Activated CD8-positive, alpha-beta memory T cell treated with anti-CD3 and anti-CD28 coated beads for 36 hours (primary cell): ENCODE data around the gene ARL8A. TPM values are rescaled to one million over a fixed set of nuclear protein-coding genes. Genes with fewer than 3 reads are reported as not detected.
"Not testable (repeated sequence)": the region's sequence is repeated elsewhere in the genome, so short reads cannot be mapped to it uniquely, and the experiment has no call there.

Source experiments
- CTCF ChIA-PET: fragments of 350-600 bp; sonication (Branson Sonifier 250); formaldehyde crosslinking; loops from one replicate; lab custom pipeline; 2021; ENCODE audit warnings: antibody characterized with exemption; lab: Charles Lee
- POLR2A ChIA-PET: fragments of 350-600 bp; sonication (Branson Sonifier 250); formaldehyde crosslinking; loops from one replicate; lab custom pipeline; 2021; ENCODE audit warnings: antibody characterized with exemption; lab: Charles Lee
- total RNA-seq, 2 experiments: library from RNA; stranded (reverse); gene quantifications; one replicate each; pipeline ENCODE4 v1.2.3, GENCODE V29; 2021

The ARL8A gene
- total RNA-seq, 2 experiments from 2014 or later: 48.3 to 53.2 TPM

- POLR2A ChIA-PET: no interaction called here
These were observed 31.5 kb downstream of the ARL8A start for GRCh38 chr1:202112859-202113689.

GRCh38 chr1:202111589-202111988 is 32.9 kb downstream of the ARL8A start:
- POLR2A ChIA-PET, CTCF ChIA-PET: not testable (repeated sequence)

More at GRCh38 chr1:202112859-202113689, 31.5 kb downstream of the ARL8A start:
- CTCF ChIA-PET: interaction anchor here (0.6 to 1.2 kb wide), 2 partner anchors 49 to 99 kb away, joined by 3 read pairs; no protein-coding TSS in a partner anchor

GRCh38 chr1:202110977-202111376 is 33.6 kb downstream of the ARL8A start:
- ChIA-PET CTCF (no interaction called here), POLR2A (no interaction called here)

DNA sequence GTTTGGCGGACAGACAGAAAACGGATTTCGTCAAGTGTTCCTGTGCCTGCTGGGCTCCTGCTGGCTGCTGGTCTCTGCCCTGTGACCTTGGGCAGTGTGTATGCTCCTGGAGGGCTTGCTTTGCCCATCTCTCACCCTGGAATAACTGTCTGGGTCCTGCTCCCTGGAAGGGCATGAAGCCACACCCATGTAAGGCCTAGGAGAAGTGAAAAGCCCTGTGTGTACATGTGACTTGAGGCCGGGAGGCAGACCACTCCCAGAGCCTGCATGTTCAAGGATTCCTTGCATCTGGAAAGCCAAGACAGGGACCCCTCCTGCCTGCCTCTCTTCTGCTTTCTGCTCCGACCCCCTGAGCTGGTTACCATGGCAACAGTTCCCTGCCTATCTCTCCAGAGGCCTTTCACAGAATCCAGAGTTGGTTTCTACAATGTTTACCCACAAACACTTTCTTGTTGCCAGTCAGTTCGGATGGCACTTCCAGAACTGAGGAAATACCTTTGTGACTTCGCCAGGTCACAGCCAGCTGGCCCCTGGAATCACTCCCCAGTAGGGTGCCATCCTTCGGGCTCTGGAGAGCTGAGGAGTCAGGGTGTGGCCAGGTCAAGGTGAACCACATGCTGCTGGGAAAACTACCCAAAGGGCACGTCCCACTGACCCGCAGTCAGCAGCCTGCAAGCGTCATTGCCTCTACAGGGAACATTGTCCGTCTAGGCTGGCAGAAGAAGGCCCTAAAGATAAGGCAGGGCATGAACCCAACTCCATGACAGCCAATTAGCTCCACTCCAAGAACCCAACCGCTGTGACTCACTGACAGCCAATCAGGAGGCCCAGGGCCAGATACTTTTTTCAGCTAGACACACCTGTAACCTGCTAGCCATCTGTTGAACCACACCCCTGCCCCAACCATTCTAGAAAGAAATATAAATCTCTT is 36.5 kb downstream of the ARL8A start:
- POLR2A ChIA-PET: no interaction called here
- CTCF ChIA-PET: interaction anchor here (1.4 kb wide), 1 partner anchor 11 kb away, joined by 4 read pairs; no protein-coding TSS in a partner anchor

- POLR2A ChIA-PET: no interaction called here
- CTCF ChIA-PET: interaction anchor here (1.4 kb wide), 1 partner anchor 12 kb away, joined by 4 read pairs; no protein-coding TSS in a partner anchor
These were observed 37.2 kb downstream of the ARL8A start for GRCh38 chr1:202107321-202107761.

DNA sequence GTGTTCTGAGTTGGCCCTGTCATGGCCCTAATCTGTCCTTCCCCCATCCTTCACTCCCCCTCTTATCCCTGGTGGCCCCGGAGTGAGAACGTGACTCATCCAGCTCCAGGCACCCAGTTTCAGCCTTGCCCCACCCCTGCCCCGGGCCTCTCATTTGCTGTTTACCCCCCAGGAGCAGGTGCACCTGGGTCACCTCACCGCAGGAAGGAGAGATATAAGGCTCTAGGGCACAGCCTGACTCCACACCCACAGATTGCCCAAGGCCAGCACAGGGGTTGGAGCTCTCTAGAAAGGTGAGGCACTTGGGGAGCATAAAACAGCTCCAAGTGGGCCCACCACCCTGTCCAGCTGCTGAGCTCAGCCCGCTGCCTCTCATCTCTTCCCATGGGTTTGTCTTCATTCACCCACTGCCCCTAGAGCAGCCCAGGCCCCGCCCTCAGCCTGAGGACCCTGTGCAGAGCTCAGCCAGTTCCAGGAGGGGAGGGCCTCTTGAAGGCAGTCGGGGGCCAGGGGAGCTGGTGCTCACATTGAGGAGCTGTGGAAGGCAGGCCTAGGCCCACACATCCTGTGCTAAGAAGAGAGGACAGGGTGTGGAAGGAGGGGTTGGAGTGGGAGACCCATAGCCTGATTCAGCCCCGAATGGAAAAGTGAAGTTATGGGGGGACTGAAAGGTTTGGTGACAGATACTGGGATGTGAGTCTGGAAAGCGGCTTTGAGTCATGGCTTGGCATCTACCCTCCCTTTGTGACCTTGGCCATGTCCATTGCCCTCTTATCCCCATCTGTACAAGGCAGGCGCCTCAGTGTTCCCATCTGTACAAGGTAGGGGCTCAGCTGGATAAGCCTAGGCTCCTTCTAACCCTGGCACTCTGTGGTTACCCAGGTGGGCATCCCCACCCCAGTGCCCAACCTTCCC is 37.9 kb downstream of the ARL8A start:
- CTCF ChIA-PET: no interaction called here
- POLR2A ChIA-PET: no interaction called here

DNA sequence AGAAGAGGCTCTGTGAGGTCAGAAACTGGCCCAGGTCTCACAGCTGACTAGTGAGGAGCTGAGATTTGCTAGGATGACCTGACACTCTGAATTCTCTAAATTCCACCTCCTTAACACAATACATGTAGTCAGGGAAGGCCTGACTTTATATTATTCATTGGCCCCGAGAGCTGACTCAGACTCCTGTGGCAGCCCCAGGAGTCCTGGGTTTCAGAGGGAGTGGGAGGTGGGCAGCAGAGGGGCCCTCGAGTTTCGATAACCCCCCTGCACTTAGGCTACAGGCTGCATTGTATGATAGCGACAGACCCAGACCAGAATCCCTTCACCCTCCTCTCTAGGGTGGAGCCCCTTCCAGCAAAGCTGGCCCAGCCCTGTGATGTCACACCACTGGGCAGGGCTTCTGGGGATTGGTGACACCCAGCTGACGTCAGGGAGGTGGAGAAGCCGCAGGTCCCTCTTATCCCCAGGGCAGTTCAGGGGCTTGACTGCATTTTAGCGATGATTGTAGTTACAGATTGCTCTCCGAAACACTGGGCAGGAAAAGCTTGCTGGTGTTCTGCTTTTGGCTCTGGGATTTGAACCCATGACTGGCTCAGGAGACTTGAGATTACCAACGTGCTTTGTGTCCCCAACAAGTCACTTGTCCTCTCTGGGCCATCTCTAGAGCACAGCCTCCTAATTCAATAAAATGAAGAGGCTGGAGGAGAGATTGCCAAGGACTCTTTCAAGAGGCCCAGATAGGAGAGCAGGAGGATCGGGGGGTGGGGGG is 38.8 kb downstream of the ARL8A start:
- CTCF ChIA-PET: no interaction called here
- POLR2A ChIA-PET: no interaction called here

GRCh38 chr1:202104073-202104472 is 40.5 kb downstream of the ARL8A start:
- ChIA-PET POLR2A (no interaction called here), CTCF (no interaction called here)

DNA sequence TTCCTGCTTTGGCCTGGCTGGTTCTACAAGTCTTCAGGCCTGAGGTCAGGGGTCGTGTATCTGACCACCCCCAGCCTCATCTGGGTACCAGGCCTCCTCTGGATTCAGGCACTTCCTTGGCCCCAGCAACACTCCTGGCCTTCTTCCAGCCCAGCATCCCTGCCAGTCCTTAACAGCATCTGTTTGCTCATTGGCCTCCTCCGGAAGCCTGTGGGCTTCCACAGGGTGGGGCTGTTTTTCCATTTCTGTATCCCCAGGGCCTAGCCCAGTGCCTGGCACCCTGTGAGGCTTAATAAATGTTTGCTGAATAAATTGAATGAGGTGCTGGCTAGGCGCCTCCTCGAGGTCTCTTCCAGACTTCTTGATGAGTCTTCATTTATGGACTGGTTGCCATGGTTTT is 43.4 kb downstream of the ARL8A start:
- ChIA-PET CTCF (interaction anchor here (1.0 kb wide), 1 partner anchor 34 kb away, joined by 3 read pairs; no protein-coding TSS in a partner anchor), POLR2A (no interaction called here)

GRCh38 chr1:202093858-202094257 is 50.7 kb downstream of the ARL8A start:
- CTCF ChIA-PET: no interaction called here
- POLR2A ChIA-PET: no interaction called here

- CTCF ChIA-PET: no interaction called here
- POLR2A ChIA-PET: no interaction called here
These were observed 53.5 kb downstream of the ARL8A start for GRCh38 chr1:202090994-202091393.

DNA sequence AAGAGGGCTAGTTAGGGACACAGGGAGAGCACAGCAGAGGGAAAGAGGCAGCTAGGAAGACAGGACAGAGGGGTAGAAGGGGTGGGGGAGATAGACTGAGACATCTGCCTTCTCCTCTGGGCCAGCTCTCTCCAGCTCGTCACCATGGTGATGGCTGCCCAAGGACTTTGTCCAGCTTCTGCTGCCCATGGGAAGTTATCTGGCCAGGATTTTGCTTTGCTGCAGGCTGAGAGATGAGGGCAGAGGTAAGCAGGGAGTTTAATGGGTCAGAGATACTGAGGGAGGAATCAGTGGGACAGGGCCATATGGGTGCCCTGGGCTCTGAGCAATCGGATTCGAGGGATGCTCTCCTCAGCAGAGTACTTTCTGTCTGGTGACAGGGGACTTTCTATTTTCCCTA is 56.3 kb downstream of the ARL8A start:
- POLR2A ChIA-PET: no interaction called here
- CTCF ChIA-PET: no interaction called here

- CTCF ChIA-PET: no interaction called here
- POLR2A ChIA-PET: no interaction called here
These were observed 57.8 kb downstream of the ARL8A start for GRCh38 chr1:202086579-202087350.

DNA sequence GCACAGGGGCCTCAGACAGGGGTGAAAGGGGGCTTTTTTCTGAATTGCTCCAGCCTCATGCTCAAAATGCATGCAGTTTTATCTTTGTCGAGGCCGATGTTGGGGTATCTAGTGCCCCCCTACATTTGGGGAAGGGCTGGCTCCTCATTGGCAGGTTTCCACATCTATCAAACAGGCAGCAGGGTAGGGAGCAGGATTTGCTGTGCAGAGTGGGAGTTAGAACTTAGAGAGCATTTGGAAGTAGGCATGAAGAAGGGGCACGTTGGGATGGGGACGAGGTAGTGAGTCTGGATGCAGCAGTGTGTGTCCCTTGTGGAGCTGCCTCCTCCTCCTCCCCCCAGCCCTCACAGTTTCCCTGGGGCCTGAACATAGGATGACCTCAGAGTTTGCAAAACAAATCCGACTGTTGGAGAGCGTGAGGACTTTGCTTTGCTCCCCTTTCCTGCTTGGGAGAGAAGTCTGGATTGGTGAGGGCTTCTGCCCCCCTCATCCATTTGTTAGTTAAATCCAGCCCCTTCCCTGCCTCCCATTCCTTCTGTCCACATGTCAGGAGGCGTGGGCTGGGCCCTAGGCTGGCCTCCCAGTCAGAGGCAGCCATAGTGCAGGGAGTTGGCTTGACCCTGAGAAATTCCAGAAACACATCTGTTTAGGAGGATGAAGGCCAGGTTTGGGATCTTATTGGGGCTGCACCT is 58.7 kb downstream of the ARL8A start:
- CTCF ChIA-PET: no interaction called here
- POLR2A ChIA-PET: no interaction called here

- CTCF ChIA-PET: no interaction called here
These were observed 59.5 kb downstream of the ARL8A start for GRCh38 chr1:202084791-202085681.

More at GRCh38 chr1:202084791-202085681, 59.5 kb downstream of the ARL8A start:
- POLR2A ChIA-PET: no interaction called here
